B cell (primary cell): ENCODE data around the gene KSR2. TPM values are rescaled to one million over a fixed set of nuclear protein-coding genes. Genes with fewer than 3 reads are reported as not detected.

ENCODE experiments used
- ATAC-seq: fragments of 200-7000 bp; cut with Tn5 transposase; one replicate; pipeline ENCODE4 v1.10.0; 2021; ENCODE audit warnings: low read depth, mild to moderate bottlenecking, moderate number of reproducible peaks, moderate library complexity
- CTCF ChIA-PET: fragments of 350-600 bp; sonication (Branson Sonifier 250); formaldehyde crosslinking; loops from one replicate; lab custom pipeline; 2021; ENCODE audit warnings: antibody characterized with exemption, inconsistent platforms; lab: Charles Lee
- POLR2A ChIA-PET: fragments of 350-600 bp; sonication (Branson Sonifier 250); formaldehyde crosslinking; loops from one replicate; lab custom pipeline; 2021; ENCODE audit warnings: antibody characterized with exemption; lab: Charles Lee
- DNase-seq: peaks from one replicate; pipeline ENCODE4 v3.0.0; 2013
- H2AFZ ChIP-seq: 2 replicates; pipeline ENCODE4 v1.6.1; 2012; ENCODE audit warnings: mild to moderate bottlenecking, low read depth, low read length; ENCODE audit not compliant: insufficient read depth, poor library complexity, severe bottlenecking
- H3K27ac ChIP-seq, 2 donors: 1 replicate in 1 of 2; 2 replicates in 1 of 2; pipeline ENCODE4 v1.5.1; 2012 to 2013; ENCODE audit warnings: low read length in 2 of 2, mild to moderate bottlenecking in 2 of 2, moderate library complexity in 1 of 2
- H3K27me3 ChIP-seq, 4 experiments: fragments of 200-600 bp in 1 of 4; sonication (generic) in 1 of 4; replicated peaks in 1 of 4; 1 replicate in 2 of 4; 2 replicates in 2 of 4; pipeline versions ENCODE4 v1.6.1 to v1.7.0; 2013 to 2016; ENCODE audit warnings: low read length in 3 of 4, mild to moderate bottlenecking in 2 of 4, mixed read lengths in 1 of 4, moderate library complexity in 1 of 4; ENCODE audit not compliant: insufficient read depth in 4 of 4, control insufficient read depth in 3 of 4; ENCODE audit errors: control extremely low read depth in 1 of 4
- H3K36me3 ChIP-seq, 2 experiments: replicated peaks in 1 of 2; 1 replicate in 1 of 2; 2 replicates in 1 of 2; pipeline versions ENCODE4 v1.6.1 to v1.7.1; 2013; ENCODE audit warnings: low read length in 1 of 2; ENCODE audit not compliant: insufficient read depth in 2 of 2, control insufficient read depth in 1 of 2; ENCODE audit errors: control extremely low read depth in 1 of 2, extremely low read depth in 1 of 2
- H3K4me1 ChIP-seq, 2 donors: fragments of 200-600 bp in 1 of 2; sonication (generic) in 1 of 2; 1 replicate in 1 of 2; 2 replicates in 1 of 2; pipeline versions ENCODE4 v1.5.1 to v1.6.1; 2013 to 2017; ENCODE audit warnings: low read length in 2 of 2; ENCODE audit not compliant: control insufficient read depth in 2 of 2, insufficient read depth in 2 of 2
- H3K4me2 ChIP-seq: replicated peaks from 2 replicates; pipeline ENCODE3; 2012; ENCODE audit warnings: mild to moderate bottlenecking, low read depth, low read length; ENCODE audit not compliant: poor library complexity, severe bottlenecking
- H3K4me3 ChIP-seq, 5 experiments: fragments of 200-600 bp in 1 of 5; sonication (generic) in 1 of 5; 1 replicate in 3 of 5; 2 replicates in 2 of 5; pipeline versions ENCODE4 v1.5.1 to v1.7.0; 2011 to 2016; ENCODE audit warnings: low read length in 4 of 5, mild to moderate bottlenecking in 4 of 5, low read depth in 2 of 5, control low read depth in 1 of 5, moderate library complexity in 1 of 5; ENCODE audit not compliant: insufficient read depth in 1 of 5; ENCODE audit errors: control extremely low read depth in 1 of 5, extremely low read depth in 1 of 5
- H3K79me2 ChIP-seq: fragments of 200-600 bp; sonication (generic); one replicate; pipeline ENCODE4 v1.6.0; 2016; ENCODE audit warnings: low read length; ENCODE audit not compliant: control insufficient read depth, insufficient read depth
- H3K9ac ChIP-seq: fragments of 200-600 bp; sonication (generic); 2 replicates; pipeline ENCODE4 v1.6.1; 2017; ENCODE audit warnings: mild to moderate bottlenecking, low read length, moderate library complexity
- H3K9me3 ChIP-seq, 3 donors: one replicate each; pipeline versions ENCODE4 v1.6.1 to v1.7.1; 2013; ENCODE audit warnings: low read length in 2 of 3; ENCODE audit not compliant: control insufficient read depth in 2 of 3, insufficient read depth in 1 of 3; ENCODE audit errors: control extremely low read depth in 1 of 3
- H4K20me1 ChIP-seq: 2 replicates; pipeline ENCODE4 v1.6.0; 2012; ENCODE audit warnings: mild to moderate bottlenecking, low read length; ENCODE audit not compliant: insufficient read depth, control insufficient read depth, poor library complexity, severe bottlenecking
- H3K27ac Mint-ChIP-seq: one replicate; pipeline ENCODE4 v1.8.0; 2021; ENCODE audit warnings: mixed read lengths
- H3K27me3 Mint-ChIP-seq: one replicate; pipeline ENCODE4 v1.8.0; 2021; ENCODE audit warnings: mixed read lengths
- H3K4me1 Mint-ChIP-seq: one replicate; pipeline ENCODE4 v1.8.0; 2021; ENCODE audit warnings: mixed read lengths
- H3K4me3 Mint-ChIP-seq: one replicate; pipeline ENCODE4 v1.8.0; 2021; ENCODE audit warnings: mixed read lengths
- H3K9me3 Mint-ChIP-seq: one replicate; pipeline ENCODE4 v1.8.0; 2022; ENCODE audit warnings: mixed read lengths; ENCODE audit not compliant: insufficient read depth
- CTCF ChIP-seq: fragments of 200-600 bp; IDR thresholded peaks from one replicate; pipeline ENCODE4 v1.8.0; 2022; ENCODE audit warnings: antibody characterized with exemption, mild to moderate bottlenecking
- EZH2 ChIP-seq: IDR thresholded peaks from 2 replicates; pipeline ENCODE4 v1.6.1; 2012; ENCODE audit warnings: borderline replicate concordance, low read depth, mild to moderate bottlenecking, moderate library complexity, low read length; ENCODE audit not compliant: insufficient read depth, poor library complexity, severe bottlenecking
- WGBS: methylation state at CpG from one replicate; pipeline ENCODE4 v1.1.5; 2013; ENCODE audit warnings: missing lambda C conversion rate; ENCODE audit not compliant: insufficient coverage; 5-methylcytosine and 5-hydroxymethylcytosine counted together
- intact Hi-C: fragments of 100-400 bp; cut with micrococcal nuclease; formaldehyde crosslinking; loops from one replicate; pipeline ENCODE4 v1.10.0; 2022
- polyA plus RNA-seq: library from polyadenylated mRNA; depleted of rRNA; stranded (reverse); fragments of >200 nt; gene quantifications from 2 replicates; pipeline ENCODE4 v1.2.3, GENCODE V29; 2012
- total RNA-seq, 2 donors: library from RNA; stranded (reverse); fragments of 120-200 nt in 1 of 2; gene quantifications; 1 replicate in 1 of 2; 2 replicates in 1 of 2; pipeline versions ENCODE4 v1.2.3 to v1.2.4, GENCODE V29; 2013 to 2022

KSR2 gene
- total and polyA plus RNA-seq, 2 donors (not counting 1 experiment from before 2014, with no cell fraction given), result not detected

- no peak overlapping the region for H3K4me3 Mint-ChIP-seq
- H2AFZ ChIP-seq, result no peak overlapping the region
- intact Hi-C loops, result no loop called here
- H3K9me3 Mint-ChIP-seq, result no peaks in the 10 kb centered on the region
- H3K4me3 ChIP-seq, result no peak overlapping the region
- no peak overlapping the region for H3K27ac ChIP-seq
- H3K79me2 ChIP-seq, result no peaks in the 10 kb centered on the region
- H3K9me3 ChIP-seq, result peaks cover 0 to 4% (median 0%) of the 10 kb centered on the region in 3 donors
- no peak overlapping the region for H3K27ac Mint-ChIP-seq
- H3K9ac ChIP-seq, result no peak overlapping the region
- H3K4me1 ChIP-seq, result no peaks in the 10 kb centered on the region
- no peaks in the 10 kb centered on the region for H3K4me1 Mint-ChIP-seq
- no CpG with 5 or more reads among the region's 7 CpGs for WGBS
- H4K20me1 ChIP-seq, result no peaks in the 10 kb centered on the region
- DNase-seq (no peak), ATAC-seq (no peak)
- ChIA-PET POLR2A (no interaction called here), CTCF (no interaction called here)
- H3K27me3 ChIP-seq, result no peaks in the 10 kb centered on the region
- no peak overlapping the region for H3K4me2 ChIP-seq
- H3K27me3 Mint-ChIP-seq, result no peaks in the 10 kb centered on the region
- no peaks in the 10 kb centered on the region for H3K36me3 ChIP-seq
- TF ChIP-seq CTCF (no peak), EZH2 (no peak)
Observed at GRCh38 chr12:117521346-117521745, 447.4 kb downstream of the KSR2 start.

- ATAC-seq, result no peak
- DNase-seq, result no peak
- Histone ChIP-seq H4K20me1 (no peaks in the 10 kb centered on the region), H3K9ac (no peak overlapping the region), H3K4me3 (no peak overlapping the region), H3K4me2 (no peak overlapping the region), H3K9me3 (no peaks in the 10 kb centered on the region), H3K27me3 (peaks cover 0 to 4% (median 1%) of the 10 kb centered on the region in 4 experiments), H3K36me3 (no peaks in the 10 kb centered on the region), H2AFZ (no peak overlapping the region), H3K4me1 (no peaks in the 10 kb centered on the region), H3K27ac (no peak overlapping the region), H3K79me2 (no peaks in the 10 kb centered on the region)
- WGBS, result 87% methylated on average over 11 of the region's 11 CpGs
- POLR2A ChIA-PET, result no interaction called here
- Mint-ChIP-seq H3K9me3 (no peaks in the 10 kb centered on the region), H3K4me1 (no peaks in the 10 kb centered on the region), H3K4me3 (no peak overlapping the region), H3K27ac (no peak overlapping the region), H3K27me3 (peaks cover 3% of the 10 kb centered on the region)
- no peak for TF ChIP-seq CTCF
- TF ChIP-seq EZH2, result no peak
- intact Hi-C loops, result no loop called here
- CTCF ChIA-PET, result no interaction called here
Observed at GRCh38 chr12:117518594-117519270, 450.1 kb downstream of the KSR2 start.
